ENCODE measurements around the gene ALDH1A2. TPM values are rescaled to one million over a fixed set of nuclear protein-coding genes. Genes with fewer than 3 reads are reported as not detected.

Gene ALDH1A2
- total RNA-seq, 1 experiment from 2014 or later, result 1.5 TPM

DNA sequence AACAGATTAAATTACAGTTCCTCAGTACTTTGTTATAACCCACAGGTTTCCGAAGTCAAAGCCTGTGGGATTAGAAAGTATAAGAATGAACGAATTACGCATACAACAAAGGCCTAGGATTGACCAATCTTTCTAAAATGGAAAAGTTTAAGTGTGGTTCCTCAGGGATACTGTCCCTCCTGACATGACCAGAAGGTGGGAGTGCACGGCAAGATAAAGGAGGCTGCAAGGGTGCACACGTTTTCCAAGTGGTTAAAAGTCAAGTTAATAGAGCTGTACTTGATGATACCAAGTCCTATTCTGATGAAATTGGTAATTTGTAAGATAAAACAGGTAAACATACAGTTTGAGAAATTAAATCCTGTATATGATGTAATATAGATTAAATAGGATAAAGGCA, 96.2 kb downstream of the ALDH1A2 start:
- ChIA-PET POLR2A (ENCODE audit: low non-redundant PET) (no interaction called here), CTCF (interaction anchor here (0.7 kb wide), 1 partner anchor 101 kb away, joined by 3 read pairs; no protein-coding TSS in a partner anchor)
- H3K4me1 ChIP-seq (ENCODE audit: insufficient read depth, low read length, poor library complexity, severe bottlenecking), result no peaks in the 10 kb centered on the region
- H3K9me3 ChIP-seq (ENCODE audit: low read depth, low read length, poor library complexity, severe bottlenecking), result no peaks in the 10 kb centered on the region
- no peaks in the 10 kb centered on the region for H3K27me3 ChIP-seq (replicated peaks; ENCODE audit: insufficient read depth, low read depth, low read length, poor library complexity)
- no peak for TF ChIP-seq EZH2 (IDR thresholded peaks at IDR 0.05; ENCODE audit: borderline replicate concordance, low read depth, low read length, poor library complexity, severe bottlenecking)
- TF ChIP-seq, protein P1, sequence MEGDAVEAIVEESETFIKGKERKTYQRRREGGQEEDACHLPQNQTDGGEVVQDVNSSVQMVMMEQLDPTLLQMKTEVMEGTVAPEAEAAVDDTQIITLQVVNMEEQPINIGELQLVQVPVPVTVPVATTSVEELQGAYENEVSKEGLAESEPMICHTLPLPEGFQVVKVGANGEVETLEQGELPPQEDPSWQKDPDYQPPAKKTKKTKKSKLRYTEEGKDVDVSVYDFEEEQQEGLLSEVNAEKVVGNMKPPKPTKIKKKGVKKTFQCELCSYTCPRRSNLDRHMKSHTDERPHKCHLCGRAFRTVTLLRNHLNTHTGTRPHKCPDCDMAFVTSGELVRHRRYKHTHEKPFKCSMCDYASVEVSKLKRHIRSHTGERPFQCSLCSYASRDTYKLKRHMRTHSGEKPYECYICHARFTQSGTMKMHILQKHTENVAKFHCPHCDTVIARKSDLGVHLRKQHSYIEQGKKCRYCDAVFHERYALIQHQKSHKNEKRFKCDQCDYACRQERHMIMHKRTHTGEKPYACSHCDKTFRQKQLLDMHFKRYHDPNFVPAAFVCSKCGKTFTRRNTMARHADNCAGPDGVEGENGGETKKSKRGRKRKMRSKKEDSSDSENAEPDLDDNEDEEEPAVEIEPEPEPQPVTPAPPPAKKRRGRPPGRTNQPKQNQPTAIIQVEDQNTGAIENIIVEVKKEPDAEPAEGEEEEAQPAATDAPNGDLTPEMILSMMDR (conservative IDR thresholded peaks at IDR 0.05; ENCODE audit: low read depth, low read length), result peak; percentile 42
- H3K27ac ChIP-seq (ENCODE audit: low read depth, low read length, poor library complexity, severe bottlenecking), result no peak overlapping the region
- DNase-seq (ENCODE audit: low spot score), result peak; percentile 9
- no peaks in the 10 kb centered on the region for H3K36me3 ChIP-seq (ENCODE audit: insufficient read depth, low read length, poor library complexity, severe bottlenecking)
- BruUV-seq (replicated peaks), result no TSS peak
- intact Hi-C loops (cut with micrococcal nuclease; ENCODE audit: unreplicated experiment), result loop anchor here (5.0 kb wide), 1 partner anchor 103 kb away; no protein-coding TSS in a partner anchor
- no peak overlapping the region for H3K4me3 ChIP-seq (ENCODE audit: low read depth, low read length, poor library complexity, severe bottlenecking)

DNA sequence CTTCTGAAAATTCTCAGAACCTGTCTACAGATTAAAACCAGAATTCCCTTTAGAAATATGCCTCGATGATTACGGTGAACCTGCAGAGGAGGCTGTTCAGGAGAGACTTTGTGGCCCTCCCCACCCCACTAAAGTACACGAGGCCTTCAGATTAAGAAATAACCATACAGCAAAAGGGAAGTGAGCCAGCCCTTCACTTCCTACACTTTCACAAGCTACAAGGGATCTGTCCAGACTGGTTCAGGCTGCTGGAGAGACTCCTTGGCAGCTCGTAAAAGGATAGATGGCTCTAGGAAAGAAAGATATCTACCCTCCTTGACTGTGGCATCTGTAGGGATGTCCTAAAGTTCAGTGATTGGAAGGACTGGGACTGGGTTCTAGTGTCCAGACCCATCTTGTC, 102.6 kb downstream of the ALDH1A2 start:
- no peaks in the 10 kb centered on the region for H3K9me3 ChIP-seq (ENCODE audit: low read depth, low read length, poor library complexity, severe bottlenecking)
- no peak for DNase-seq (ENCODE audit: low spot score)
- BruUV-seq (replicated peaks), result no TSS peak
- no peaks in the 10 kb centered on the region for H3K4me1 ChIP-seq (ENCODE audit: insufficient read depth, low read length, poor library complexity, severe bottlenecking)
- ChIA-PET POLR2A (ENCODE audit: low non-redundant PET) (no interaction called here), CTCF (no interaction called here)
- H3K36me3 ChIP-seq (ENCODE audit: insufficient read depth, low read length, poor library complexity, severe bottlenecking), result no peaks in the 10 kb centered on the region
- H3K4me3 ChIP-seq (ENCODE audit: low read depth, low read length, poor library complexity, severe bottlenecking), result no peak overlapping the region
- TF ChIP-seq, protein P1 (conservative IDR thresholded peaks at IDR 0.05; ENCODE audit: low read depth, low read length), result no peak
- no peak for TF ChIP-seq EZH2 (IDR thresholded peaks at IDR 0.05; ENCODE audit: borderline replicate concordance, low read depth, low read length, poor library complexity, severe bottlenecking)
- no peak overlapping the region for H3K27ac ChIP-seq (ENCODE audit: low read depth, low read length, poor library complexity, severe bottlenecking)
- H3K27me3 ChIP-seq (replicated peaks; ENCODE audit: insufficient read depth, low read depth, low read length, poor library complexity), result no peaks in the 10 kb centered on the region
- intact Hi-C loops (cut with micrococcal nuclease; ENCODE audit: unreplicated experiment), result no loop called here

DNA sequence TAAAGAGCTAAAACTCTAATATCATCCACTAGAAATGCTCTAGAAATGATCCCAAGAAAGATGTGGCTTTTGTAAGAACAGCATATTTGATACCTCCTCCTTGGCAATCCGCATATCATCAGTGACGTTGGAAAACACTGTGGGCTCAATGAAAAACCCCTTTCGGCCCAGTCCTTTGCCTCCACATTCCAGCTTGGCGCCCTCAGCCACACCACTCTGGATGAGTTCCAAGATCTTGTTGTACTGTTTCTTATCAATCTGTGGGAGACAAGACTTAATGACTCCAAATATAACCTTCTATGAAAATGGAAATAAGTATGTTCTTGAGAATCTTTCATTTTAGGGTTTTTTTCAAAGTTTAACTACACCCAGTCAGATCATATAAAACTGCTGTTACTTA, 103.6 kb downstream of the ALDH1A2 start:
- H3K27ac ChIP-seq (ENCODE audit: low read depth, low read length, poor library complexity, severe bottlenecking), result no peak overlapping the region
- ChIA-PET POLR2A (ENCODE audit: low non-redundant PET) (no interaction called here), CTCF (no interaction called here)
- no peak for TF ChIP-seq EZH2 (IDR thresholded peaks at IDR 0.05; ENCODE audit: borderline replicate concordance, low read depth, low read length, poor library complexity, severe bottlenecking)
- TF ChIP-seq, protein P1 (conservative IDR thresholded peaks at IDR 0.05; ENCODE audit: low read depth, low read length), result no peak
- no peak for DNase-seq (ENCODE audit: low spot score)
- H3K27me3 ChIP-seq (replicated peaks; ENCODE audit: insufficient read depth, low read depth, low read length, poor library complexity), result no peaks in the 10 kb centered on the region
- H3K4me3 ChIP-seq (ENCODE audit: low read depth, low read length, poor library complexity, severe bottlenecking), result no peak overlapping the region
- intact Hi-C loops (cut with micrococcal nuclease; ENCODE audit: unreplicated experiment), result no loop called here
- H3K4me1 ChIP-seq (ENCODE audit: insufficient read depth, low read length, poor library complexity, severe bottlenecking), result no peaks in the 10 kb centered on the region
- H3K36me3 ChIP-seq (ENCODE audit: insufficient read depth, low read length, poor library complexity, severe bottlenecking), result no peaks in the 10 kb centered on the region
- H3K9me3 ChIP-seq (ENCODE audit: low read depth, low read length, poor library complexity, severe bottlenecking), result no peaks in the 10 kb centered on the region
- no TSS peak for BruUV-seq (replicated peaks)
